Inflammatory macrophage (primary cell): ENCODE measurements around the gene RARA.

Experiments used
- DNase-seq, 2 donors: peaks; one replicate each; pipeline ENCODE4 v3.0.0-alpha.2; 2020 to 2022
- total RNA-seq, 18 experiments: gene quantifications; one replicate each; lab custom pipeline; 2026; ENCODE audit warnings: mixed read lengths in 6 of 18, inconsistent platforms in 2 of 18; lab: John Stamatoyannopoulos, UW

RARA gene
- 4.7 to 97.5 (median 28.5) reads per million in 18 experiments for total RNA-seq

DNA sequence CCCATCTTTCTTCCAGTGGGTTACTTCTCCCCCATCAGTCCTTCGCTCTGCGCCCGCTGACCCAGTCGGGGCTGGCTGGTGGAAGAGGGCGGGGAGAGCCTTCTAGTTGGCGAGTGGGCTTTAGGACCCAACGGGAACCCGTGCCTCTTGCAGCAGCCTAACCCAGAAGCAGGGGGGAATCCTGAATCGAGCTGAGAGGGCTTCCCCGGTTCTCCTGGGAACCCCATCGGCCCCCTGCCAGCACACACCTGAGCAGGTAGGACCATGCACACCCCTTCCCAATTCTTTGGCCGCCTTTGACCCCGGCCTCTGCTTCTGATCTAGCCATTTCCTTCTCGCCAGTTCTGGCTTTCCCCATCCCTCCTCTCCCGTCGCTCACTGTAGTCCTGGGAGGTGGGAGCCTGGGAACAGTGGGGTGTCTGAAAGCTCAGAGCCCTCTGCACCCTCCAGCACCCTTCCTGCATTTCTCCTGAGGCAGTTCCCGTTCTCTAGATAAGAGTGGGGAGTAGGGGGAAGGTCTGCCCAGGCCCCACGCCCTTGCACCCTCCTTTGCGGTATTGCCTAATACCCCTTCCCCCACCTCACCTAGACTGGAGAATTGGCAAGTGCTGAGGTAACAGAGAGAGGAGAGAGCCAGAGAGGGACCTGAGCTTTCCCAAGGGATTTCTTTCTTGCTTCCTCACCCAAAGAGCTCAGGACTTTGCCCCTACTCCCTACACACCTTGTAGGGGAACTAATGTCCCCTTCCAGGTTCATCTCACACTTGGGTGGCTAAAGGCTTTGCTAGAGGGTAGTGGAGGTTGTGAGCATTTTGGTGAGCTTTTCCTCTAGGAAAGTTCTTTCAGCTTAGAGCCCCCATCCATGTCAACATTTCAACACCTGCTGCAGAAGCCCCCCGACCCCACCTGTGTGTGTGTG lies at the start of gene RARA:
RARA (plus strand) TSS at position 150 of the 918 bp plus-strand sequence. CDS start 22,039 bp downstream, outside the sequence.
- DNase-seq: no peak

DNA sequence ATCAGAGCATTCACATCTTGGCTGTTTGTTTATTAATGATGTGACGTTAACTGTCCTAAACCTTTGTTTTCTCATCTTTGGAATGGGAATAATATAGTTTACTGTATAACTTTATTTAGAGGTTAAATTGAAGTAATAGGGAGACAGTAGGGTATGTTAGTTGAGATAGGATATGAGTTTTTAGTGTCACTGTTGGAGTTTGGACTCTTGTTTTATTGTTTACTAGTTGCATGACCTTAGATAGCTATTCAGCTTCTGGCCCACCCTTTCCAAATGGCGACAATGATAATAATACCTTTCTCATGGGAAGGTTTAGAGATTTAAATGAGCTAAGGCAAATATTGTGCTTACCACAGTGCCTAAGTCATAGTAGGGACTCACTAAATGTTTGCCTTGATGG lies 49.5 kb upstream of the RARA start:
- DNase-seq: no peak

DNA sequence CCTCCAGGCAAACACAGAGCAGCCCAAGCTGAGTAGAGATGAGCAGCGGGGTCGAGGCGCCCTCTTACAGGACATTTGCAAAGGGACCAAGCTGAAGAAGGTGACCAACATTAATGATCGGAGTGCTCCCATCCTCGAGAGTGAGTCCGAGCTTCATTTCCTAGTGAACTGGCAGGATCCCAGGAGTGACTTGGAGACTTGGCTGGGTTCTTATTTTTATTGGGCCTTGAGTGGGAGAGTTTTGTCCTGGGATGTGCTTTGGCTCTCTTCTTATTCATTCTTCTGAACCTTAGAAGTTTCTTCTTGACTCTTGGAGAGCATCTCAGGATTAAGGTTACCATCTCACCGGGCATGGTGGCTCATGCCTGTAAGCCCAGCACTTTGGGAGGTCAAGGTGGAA lies 48.5 kb upstream of the RARA start:
- DNase-seq: no peak

DNA sequence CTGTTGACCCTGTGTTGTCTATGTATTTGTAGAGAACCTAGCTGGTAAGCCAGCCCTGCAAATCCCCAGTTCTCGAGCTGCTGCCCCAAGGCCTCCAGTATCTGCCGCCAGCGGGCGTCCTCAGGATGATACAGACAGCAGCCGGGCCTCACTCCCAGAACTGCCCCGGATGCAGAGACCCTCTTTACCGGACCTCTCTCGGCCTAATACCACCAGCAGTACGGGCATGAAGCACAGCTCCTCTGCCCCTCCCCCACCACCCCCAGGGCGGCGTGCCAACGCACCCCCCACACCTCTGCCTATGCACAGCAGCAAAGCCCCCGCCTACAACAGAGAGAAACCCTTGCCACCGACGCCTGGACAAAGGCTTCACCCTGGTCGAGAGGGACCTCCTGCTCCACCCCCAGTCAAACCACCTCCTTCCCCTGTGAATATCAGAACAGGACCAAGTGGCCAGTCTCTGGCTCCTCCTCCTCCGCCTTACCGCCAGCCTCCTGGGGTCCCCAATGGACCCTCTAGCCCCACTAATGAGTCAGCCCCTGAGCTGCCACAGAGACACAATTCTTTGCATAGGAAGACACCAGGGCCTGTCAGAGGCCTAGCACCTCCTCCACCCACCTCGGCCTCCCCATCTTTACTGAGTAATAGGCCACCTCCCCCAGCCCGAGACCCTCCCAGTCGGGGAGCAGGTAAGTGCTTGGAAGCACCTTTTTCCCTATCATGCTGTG lies 44.4 kb upstream of the RARA start:
- no peak for DNase-seq

DNA sequence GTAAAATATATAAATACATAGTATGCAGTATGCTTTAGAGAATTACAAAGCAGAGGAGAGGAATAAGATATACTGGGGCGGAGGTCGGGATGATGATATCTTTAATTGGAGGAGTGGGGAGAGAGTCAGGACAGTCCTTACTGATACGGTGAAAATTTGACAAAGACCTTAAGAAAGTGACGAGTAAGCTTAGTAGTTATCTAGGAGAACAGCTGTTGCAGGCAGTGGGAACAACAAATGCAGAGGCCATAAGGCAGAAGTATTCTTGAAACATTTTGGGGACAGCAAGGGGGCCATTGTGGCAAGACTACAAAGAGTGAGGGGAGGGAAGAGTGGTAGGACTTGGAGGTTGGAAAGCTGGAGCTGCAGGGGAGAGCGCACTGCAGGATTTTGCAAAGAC lies 43.6 kb upstream of the RARA start:
- no peak for DNase-seq

DNA sequence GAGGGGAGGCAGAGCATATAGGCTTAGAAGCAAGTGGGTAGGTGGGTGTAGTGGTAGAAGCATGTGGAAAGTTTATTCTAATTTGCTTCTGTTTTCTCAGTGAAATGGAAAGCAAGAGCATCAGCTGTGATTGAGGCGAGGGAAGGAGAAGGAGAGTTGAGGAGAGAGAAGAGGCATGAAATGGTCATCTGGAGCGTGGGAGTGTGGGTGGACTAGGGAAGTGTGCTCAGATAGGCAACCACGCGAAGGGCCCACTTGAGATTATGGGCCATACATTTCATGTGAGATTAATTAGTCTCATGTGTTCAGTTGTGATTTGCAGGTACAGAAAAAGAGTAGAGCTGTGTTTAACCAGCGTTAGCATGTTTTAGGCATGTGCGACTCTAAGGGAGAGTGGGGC lies 42.1 kb upstream of the RARA start:
- peak; percentile 14 to 19 for DNase-seq

DNA sequence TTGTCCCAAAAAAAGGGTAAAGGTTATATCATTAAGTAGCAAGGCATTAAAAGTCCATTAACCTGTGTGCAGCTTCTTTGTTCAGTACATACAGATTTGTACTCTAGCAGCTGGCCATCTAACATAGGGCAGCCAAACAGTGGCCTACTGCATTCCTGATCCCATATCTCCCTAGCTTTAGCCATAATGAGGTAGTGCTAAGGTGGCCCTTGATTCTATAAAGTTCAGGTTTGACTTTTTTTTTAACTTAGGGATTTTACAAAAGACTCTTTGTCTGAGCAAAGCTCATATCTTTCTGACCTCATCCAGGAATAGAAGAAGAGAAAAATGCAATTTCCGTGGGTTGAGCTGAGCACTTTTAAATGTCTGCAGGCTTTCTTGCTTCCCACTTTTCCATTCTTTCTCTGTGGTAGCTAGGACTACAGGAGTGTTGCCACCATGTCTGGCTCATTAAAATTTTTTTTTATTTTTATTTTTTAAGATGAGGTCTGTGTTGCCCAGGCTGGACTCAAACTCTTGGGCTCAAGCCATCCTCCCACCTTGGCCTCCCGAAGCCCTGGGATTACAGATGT lies 40.8 kb upstream of the RARA start:
- no peak for DNase-seq

DNA sequence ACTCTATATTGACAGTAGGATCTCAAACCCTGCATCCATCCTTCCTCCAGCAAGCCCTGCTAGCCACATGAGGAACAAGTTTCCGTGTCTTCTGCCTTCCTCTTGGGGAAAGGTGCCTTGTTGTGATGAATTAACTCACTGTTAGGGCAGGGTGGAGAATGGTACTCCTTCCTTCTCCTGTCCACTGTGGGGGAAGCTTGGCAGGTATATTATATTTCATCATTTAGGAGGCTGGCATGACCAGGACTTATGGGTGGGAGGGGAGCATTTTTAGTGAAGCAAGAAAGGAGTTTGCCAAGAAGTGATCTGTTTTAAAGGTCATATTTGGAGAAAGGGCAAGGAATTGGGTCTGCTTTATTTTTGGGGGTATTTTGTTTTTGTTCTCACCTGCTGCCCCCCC lies 30.6 kb upstream of the RARA start:
- no peak for DNase-seq

DNA sequence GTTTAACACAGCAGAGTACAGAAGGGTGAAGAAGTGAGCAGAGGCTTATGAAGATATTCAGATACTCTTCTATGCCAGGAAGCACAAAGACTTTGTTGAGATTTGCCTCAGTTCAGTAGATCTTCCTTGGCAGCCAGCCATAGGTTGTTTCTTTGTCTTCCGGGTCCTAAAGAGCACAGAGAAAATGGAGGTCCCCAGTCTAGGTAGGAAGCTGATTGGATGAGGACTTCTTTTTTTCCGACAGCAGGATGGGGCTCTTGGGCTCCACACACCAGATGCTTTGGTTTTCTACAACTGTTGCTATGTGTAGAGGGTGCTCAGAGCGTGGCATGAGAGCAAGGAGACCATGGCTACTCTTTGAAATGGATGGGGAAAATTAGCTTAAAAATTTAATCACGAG lies 29.6 kb upstream of the RARA start:
- no peak for DNase-seq

DNA sequence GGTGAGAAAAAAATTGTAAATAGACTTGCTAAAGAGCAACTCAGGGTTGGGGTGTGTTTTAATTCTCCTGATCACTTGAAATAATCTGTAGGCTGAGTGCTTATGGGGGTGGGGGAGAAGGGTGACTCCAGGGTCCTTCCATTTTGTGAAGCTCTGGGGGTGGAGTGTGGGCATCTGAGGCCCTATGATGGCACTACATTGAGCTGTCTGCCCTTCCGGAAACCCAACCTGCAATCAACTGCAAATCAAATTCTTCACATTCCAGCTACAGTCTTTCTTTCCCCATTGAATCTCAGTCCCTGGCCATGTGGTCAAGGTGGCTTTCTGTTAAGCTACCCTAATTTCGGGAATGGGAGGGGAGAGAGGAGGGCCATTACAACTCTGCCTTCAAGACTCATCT lies 27.3 kb upstream of the RARA start:
- no peak for DNase-seq

DNA sequence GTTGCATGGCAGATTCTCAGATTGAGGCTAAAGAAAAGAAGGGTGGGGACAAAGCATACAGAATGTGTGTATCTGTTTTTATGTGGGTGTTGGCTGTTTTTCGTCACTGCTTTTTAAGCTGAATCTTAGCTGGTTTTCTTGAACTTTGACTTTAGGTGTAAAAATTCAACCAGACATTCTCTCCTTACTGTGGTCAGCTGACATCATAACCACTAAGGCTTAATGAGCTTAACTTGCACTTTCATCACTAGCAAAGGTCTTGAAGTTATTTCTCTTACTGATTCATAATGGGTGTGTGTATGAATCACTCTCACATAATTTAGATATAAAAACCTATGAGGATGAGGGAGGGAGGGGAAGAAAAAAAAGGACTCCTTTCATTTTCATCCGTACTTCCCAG lies 25.3 kb upstream of the RARA start:
- no peak for DNase-seq

DNA sequence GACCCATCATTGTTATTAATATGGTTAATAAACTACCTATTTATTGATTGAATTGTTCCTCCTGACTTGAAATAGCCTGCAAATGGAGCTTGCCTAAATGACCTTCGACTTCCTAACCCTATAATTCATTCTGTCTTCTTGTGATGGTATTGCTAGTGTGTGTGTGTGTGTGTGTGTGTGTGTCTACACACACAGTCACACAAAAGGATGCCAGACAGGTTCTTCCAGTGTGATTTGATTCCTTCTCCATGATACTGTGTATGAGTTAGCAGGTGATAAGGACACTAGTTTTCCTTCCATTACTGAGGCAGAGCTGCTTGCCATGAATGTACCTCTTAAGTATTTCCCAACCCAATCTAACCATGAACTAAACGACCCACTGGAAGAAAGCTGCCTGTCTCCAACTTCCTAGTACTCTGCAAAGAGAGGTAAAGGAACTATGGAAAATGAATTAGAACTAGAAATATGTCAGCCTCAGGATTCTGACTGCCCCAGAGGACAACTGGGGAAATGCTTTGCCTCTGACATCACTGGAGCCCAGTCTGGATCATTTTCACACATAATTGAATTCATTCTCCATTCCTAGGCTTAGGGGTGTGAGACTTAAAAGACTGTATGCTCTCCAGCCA lies 24.8 kb upstream of the RARA start:
- DNase-seq: no peak

DNA sequence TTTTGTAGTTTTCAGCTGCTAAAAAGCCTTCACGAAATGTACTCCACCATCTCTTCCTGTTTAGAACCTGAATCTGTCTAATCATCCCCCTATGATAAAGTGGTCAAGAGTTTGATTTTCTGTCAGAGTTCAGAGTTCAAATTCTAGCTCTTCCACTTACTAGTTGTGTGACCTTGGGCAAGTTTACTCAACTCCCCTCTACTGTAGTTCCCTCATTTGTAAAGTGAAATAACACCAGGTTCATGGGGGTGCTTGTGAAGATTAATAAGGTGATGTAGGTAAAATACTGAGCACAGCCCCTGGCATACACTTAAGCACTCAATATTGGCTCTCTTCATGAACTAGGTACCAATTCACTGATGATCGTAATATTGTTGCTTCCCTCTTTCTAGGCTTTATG lies 22.5 kb upstream of the RARA start:
- no peak for DNase-seq

DNA sequence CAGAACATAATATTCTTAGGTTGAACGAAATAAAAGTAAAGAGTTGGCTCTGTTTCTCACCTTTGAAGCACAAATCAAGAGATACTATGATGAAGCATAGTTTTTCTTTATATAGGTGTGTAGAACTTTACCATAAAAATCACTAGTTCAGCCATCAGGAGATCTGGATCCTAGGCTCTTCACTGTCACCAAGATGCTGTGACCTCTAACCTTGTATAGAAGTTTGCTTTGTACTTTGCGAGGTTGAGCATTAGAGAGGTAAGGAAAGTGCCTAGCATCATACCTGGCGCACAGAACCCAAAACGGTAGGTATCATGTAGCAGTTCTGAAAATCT lies 21.9 kb upstream of the RARA start:
- DNase-seq: no peak

DNA sequence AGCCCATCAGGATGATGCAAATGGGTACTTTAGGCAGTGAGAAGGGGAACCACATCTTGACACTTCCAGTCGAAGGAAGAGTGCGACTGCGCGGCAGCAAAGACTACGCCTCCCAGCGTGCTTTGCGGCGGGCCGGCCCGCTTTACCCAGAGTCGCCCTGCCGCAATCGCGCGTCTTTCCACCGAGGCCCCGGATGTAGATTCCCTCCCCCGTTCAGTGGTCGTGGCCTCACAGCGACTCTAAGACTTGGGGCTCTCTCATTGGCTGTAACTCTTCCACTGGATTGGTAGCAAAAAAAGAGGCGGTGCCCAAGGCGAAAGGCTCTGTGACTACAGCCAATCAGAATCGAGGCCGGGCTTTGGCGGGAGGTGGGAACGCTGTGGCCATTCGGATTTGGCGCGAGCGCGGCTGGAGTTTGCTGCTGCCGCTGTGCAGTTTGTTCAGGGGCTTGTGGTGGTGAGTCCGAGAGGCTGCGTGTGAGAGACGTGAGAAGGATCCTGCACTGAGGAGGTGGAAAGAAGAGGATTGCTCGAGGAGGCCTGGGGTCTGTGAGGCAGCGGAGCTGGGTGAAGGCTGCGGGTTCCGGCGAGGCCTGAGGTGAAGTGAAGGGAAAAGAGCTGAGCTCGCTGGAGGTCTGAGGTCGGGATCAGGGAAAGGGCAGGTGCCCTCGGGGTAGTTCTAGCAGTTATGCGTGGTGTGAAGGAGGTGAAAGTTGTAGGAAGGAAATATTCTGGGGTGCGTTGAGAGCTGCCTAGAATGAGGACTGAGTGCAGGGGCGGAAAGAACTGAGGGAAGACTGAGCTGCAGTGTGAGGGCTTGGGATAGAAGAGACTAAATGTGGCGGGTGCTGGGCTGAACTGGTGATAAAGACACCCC lies 21.2 kb upstream of the RARA start, which contains the start of gene CDC6:
CDC6 (plus strand) TSS at position 386 of the 876 bp plus-strand sequence. CDS start 1,542 bp downstream, outside the sequence.
- peak; percentile 99 to 100 for DNase-seq

DNA sequence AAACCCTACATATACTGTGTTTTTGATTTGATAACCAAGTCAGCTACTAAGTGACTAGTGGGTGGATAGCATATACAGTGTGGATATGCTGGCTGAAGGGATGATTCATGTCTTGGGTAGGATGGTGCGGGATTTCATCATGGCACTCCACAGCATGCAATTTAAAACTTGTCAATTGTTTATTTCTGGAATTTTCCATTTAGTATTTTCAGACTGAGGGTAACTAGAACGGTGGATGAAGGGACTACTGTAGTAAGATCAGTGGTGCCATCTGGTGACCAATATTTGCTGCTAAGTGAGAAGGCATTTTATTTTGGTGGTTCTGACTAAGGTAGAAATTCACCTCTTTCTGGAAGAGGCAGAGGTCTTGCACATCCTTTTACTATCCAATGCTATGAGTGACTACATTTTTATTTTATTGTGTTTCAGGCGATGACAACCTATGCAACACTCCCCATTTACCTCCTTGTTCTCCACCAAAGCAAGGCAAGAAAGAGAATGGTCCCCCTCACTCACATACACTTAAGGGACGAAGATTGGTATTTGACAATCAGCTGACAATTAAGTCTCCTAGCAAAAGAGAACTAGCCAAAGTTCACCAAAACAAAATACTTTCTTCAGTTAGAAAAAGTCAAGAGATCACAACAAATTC lies 18.2 kb upstream of the RARA start:
- DNase-seq: peak; percentile 60 to 63

DNA sequence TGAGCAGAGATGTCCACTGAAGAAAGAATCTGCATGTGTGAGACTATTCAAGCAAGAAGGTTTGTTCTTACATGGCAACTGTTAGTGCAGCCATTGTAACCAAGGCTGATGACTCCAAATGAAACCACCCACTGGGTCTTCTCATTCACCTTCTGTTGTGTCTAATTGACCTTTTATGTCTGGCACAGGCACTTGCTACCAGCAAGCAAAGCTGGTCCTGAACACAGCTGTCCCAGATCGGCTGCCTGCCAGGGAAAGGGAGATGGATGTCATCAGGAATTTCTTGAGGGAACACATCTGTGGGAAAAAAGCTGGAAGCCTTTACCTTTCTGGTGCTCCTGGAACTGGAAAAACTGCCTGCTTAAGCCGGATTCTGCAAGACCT lies 17.7 kb upstream of the RARA start:
- DNase-seq: no peak

DNA sequence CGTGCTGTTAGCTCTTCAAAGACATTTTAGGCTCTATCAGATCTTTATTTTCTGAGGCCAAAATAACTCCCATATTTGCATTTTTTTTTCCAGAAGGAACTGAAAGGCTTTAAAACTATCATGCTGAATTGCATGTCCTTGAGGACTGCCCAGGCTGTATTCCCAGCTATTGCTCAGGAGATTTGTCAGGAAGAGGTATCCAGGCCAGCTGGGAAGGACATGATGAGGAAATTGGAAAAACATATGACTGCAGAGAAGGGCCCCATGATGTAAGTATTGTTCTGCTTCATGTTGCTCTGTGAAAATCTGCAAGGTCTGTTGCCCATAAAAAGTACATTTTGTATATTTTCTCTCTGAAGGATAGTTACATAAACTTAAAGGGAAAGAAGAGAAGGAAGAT lies 15.6 kb upstream of the RARA start:
- DNase-seq: no peak

DNA sequence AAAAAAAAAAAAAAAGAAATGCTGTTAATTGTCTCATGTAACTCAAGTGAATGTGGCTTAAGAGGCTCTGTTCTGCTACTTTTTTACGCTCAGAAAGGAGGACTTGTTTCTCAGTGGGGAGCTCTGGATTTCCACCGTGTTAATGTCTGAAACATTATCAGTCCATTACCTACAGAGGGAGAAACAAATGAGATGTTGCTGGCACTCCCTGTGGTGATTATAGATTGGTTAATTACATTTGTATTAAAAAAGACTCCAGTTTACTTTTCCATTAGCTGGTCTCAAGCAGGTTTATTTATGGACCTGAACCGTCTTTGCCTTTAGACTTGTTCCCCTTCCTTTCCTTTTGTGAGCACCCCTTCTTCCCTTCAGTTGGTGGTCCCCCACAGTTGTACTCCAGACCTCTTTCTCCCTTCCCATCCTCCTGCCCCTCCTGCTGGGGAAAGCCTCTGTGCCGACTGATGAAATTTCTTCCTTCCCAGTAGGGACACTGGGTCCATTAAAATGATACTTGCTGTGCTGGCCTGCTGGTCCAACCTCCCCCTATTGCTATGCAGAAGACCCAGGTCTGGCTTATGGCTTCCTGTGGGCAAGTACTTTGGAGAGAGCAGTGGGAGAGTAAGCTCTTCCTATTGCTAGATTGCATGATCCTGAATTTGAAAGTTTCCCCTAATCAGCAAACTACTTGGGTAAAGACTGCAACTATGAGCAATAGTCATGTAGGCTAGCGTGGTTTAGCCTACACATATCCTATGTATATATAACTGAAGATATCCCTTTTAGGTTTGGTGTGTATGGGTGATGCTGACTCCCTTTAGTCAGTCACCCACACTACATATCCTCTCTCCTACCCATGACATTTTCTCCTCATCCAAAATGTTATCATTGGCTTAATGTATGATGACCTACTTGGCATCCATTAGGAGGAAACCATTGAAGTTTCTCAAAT lies 13.2 kb upstream of the RARA start:
- DNase-seq: peak; percentile 66 to 81

DNA sequence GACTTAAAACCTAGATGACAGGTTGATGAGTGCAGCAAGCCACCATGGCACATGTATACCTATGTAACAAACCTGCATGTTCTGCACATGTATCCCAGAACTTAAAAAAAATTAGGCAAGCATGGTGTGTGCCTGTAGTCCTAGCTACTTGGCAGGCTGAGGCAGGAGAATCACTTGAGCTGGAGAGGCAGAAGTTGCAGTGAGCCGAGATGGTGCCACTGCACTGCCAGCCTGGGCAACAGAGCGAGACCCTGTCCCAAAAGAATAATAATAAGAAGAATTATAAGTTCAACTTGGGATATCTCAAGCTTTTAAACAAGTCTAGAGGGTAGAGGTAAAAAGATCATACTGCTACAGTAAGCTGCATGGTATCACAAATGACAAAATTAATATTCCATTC lies 11.5 kb upstream of the RARA start:
- DNase-seq: no peak
